RCC 7860 (cell line): ENCODE results near the gene RGS6.
A peak's percentile ranks its signal among the peaks of the same experiment; 100 is the strongest.

Experiments used
- DNase-seq: peaks from one replicate; pipeline ENCODE4 v3.0.0-alpha.2; 2015; ENCODE audit warnings: low spot score
- FAIRE-seq: peaks from 2 replicates; lab custom pipeline; 2012; peaks lifted over from hg19 to GRCh38; lab: Jason Lieb, UNC

The RGS6 gene

DNA sequence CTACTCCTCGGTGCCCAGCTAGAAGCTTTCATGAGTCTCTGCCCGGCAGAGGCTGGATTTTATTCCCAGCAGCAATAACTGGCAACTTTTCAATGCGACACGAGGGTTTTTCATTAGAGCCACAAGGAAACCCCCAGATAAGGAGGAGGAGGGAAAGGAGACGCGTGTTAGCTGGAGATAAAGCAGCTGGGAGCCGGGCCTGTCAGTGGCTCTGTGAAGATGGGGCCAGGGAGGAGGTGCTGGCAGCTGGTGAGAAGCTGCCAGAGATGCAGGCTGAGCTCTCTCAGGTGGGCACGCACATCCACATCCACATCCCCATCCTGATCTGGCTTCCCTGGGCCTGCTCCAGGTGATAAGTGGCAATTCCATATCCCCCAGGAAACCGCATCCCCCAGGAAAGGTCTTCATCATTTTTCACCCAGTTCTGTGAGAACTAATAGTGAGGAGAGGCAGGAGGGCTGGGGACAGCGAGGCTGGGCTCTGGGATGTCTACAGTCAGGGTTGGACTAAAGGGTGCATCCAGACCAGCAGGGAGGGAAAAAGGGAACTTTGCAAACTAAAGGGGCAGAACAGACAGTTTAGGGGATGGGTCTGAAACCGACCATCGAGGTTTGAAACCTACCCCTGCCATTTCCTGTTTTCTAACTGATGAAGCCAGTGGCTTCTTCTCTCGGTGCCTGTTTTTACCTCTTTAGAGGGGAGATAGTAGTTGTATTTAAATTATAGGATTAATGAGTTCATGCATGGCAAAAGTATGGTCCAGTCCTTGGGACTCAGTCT is 548.4 kb downstream of the RGS6 start:
- FAIRE-seq (no peak), DNase-seq (no peak)

DNA sequence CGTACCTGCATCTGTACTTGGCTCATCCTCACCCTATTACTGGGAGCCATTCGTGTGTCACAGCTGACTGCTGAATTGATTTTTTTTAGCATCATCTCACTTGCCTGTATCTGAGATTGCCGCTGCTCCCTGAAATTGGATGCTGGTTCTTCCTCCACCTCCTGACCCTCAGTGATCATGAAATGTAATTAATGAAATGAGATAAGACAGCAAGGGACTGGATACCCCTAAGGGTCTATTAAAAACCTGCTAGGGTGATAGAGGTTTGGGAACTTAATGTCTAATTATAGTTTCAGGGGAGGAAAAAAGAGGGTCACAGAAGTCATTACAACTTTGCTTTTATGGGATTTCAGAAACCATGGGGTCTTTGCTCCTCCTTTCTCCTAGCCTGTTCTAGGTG is 551.1 kb downstream of the RGS6 start:
- FAIRE-seq (no peak), DNase-seq (no peak)

DNA sequence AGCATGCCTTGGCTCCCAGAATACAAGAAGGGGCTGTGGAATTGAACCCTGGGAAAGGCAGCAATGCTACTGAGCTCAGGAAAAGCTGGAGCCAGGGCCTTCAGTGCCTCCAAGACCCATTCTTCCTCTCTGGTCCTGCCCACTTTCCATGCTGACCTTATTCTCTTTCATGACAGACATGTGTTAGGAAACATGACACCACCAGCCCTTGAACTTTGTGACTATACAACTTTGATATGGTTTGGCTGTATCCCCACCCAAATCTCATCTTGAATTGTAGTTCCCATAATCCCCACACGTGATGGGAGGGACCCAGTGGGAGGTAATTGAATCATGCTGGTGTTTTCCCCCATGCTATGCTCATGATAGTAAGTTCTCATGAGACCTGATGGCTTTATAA is 553.5 kb downstream of the RGS6 start:
- DNase-seq, result no peak
- no peak for FAIRE-seq

DNA sequence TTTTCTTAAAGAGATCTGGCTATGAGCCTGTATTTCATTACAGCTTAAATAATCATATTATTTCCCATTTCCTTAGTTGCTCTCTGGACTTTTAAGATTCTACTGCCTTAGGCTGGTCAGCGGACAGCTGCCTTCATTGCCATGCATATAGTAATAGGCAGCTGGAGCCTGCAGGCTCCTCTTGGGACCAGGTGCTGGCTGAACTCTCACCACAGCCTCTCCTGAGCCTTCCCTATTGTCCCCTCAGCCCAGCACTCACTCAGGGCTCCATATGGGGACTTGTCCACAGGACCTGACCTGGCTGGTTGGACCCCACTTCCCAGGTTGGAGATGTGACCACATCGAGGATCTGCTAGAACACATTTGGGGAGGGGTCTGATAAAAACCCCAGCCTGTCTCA is 556.3 kb downstream of the RGS6 start:
- no peak for FAIRE-seq
- no peak for DNase-seq

DNA sequence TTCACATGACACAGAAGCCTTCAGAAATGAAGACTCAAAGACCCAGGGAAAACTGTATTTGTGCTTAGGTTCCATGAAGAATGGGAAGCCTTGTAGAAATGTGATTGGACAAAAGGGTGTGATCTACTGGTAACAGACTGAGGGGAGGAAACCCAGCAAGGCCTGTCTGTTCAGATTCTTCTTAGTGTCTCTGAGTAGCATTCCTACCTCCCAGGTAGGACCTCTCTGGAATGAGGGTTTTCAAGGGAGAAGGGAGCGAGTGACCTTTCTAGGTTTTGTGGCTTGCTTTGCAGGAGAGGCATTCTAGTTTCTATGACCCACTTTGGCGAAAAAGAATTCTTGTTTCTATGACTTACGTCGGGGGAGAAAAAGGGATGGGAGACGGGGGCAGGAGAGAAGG is 560.0 kb downstream of the RGS6 start:
- DNase-seq (no peak), FAIRE-seq (no peak)

DNA sequence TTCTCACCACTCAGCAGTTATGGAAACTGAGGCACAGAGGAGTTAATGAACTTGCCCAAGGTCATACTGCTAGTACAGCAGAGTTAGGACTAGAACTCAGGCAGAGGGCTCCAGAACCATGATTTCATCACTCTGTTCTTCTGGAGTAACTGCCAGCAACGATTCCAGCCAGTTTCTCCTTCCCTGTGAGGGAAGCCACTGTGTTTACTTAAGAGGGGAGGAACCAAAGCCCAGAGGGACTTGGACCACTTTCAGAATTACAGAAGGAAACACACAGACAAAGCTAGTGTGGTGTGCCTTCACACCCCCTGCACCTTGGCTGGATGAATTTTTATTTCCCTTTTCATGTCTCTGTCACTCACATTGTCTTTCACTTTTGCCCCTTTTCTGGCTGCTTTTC is 563.4 kb downstream of the RGS6 start:
- DNase-seq (no peak), FAIRE-seq (no peak)

DNA sequence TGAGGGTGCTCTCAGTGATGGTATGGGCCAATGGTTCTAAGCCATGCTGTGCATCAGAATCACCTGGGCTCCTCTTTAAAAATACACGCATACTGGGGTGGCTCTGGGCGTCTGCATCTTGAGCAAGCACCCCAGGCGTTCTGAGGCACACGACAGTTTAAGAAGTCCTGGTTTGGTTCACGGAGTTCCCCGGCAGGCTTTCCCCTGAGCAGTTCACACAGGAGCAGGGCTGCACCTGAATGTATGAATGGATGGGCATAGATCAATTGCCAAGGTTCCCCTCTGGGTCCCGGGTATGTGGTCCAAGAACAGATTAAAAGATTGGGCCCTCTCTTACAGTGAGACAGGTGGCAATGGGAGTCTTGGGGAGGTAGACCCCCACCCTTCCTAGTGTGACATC is 566.4 kb downstream of the RGS6 start:
- DNase-seq, result no peak
- FAIRE-seq, result no peak

DNA sequence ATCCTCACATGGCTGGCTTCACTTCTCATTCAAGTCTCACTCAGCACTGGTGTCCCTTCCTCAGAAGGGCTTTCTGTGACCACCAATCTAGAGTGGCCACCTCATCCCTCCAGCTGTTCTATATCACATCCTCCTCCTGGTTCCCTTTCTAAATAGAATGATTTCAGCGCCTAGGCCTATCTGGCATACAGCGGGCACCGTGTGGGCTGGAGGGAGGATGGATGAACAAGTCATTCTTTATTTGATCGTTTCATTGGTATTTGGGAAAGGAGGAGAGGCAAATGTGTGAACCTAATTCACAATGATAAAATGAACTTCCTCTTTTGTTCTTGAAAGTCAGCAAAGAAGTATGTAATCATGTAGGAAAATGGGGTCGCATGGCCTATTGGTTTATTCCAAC is 567.5 kb downstream of the RGS6 start:
- FAIRE-seq, result no peak
- no peak for DNase-seq

DNA sequence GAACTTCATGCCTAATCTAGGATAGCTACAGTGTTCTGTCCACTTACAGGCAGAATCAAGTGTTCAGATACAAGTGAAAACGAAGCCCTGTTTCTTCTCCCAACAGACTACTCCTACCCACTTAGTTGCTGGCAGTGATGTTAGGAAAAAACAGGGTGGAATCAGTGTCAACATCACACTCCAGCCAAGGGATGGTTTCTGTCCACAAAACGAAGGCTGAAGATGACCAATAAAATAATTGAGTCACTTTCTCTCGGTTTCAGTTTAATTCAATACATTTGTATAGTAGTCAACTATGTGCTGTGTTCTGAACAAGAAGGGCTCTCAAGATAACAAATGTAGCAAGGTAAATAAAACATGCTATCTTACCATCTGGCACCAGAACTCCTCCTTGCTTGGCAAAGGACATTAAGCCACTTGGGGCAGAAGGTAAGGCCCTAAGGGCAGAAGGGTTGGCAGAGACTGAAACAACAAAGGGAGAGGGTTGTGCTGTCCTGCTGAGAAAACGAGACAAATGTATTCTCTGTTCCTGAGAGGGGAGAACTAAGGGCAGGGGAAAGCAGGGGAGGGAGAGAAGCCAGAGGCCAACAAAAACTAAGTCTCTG is 568.1 kb downstream of the RGS6 start:
- no peak for DNase-seq
- FAIRE-seq, result no peak

DNA sequence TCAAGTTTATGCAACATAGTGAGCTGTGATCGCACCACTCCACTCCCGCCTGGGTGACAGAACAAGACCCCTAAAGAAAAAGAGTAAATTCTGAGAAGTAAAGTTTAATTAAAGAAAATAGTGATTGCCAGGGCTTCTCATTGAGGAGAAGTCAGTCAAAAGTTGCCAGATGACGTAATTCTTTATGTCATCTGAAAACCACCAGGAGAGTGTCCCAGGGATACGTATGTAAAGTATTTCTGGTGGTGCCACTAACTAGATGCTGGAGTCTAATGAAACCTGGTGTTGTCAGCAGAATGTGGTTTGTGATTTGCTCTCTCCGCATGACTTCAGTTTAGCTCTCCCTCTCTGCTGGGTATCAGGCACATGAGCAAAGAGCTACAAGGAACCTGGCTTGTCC is 569.2 kb downstream of the RGS6 start:
- DNase-seq, result no peak
- no peak for FAIRE-seq

DNA sequence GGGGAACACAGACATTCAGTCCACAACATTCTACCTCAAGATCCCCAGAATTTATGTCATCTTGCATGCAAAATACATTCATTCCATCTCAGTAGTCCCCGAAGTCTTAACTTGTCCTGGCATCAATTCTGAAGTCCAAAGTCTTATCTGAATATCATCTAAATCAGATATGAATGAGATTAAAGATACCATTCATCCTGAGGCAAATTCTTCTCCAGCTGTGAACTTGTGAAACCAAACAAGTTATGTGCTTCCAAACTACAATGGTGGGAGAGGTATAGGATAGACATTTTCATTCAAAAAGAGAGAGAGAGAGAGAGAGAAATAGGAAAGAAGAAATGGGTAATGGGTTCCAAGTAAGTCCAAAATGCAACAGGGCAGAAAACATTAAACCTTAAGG is 571.0 kb downstream of the RGS6 start:
- no peak for FAIRE-seq

DNA sequence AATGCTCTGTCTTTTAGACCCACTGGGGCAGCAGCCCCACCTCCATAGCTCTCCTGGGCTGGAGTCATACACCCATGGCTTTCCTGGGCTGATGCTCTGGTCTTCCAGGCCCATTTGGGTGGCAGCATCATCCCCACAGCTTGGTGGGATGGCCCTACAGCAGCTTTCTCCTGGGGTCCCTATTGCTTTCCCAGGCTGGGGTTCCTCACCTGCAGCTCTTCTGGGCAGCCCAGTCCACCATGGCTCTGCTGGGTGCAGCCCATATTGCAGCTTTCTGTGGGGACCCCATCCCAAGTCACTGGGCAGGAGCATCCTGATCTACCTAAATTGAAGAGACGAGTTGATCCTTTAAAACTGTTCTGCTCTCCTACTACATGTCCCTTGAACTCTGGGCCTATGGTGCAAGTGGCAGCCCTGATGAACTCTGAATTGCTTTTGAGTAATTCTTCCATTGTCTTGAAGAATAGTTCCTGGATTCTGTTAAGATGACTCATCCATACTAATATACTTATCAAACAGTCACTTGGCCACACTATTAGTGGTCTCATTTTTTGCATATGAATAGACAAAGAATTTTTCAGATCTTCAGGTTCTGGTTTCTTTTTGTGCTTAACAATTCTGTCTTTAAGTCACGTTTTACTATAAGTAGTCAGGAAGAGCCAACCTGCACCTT is 571.6 kb downstream of the RGS6 start:
- DNase-seq (peak; percentile 6), FAIRE-seq (no peak)

More for the DNA sequence above, 571.0 kb downstream of the RGS6 start:
- DNase-seq, result no peak

DNA sequence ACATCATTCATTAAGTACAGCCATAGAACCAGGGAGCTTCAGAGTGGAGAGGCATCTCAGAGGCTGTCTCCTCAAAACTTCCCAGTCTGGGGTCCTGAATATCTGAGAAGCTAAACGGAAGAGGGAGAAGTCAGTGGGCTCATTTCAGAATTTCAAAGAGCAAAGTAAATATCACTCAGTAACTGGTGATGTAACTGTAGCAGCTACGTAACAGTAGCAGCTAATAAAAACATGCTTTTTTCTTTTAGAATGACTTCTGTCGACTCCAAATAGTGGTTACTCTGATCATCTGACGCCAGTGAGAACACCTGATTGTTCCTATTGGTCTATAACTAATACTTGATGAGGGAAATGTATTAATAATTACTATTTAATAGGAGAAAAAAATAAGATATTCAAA is 578.3 kb downstream of the RGS6 start:
- DNase-seq (no peak), FAIRE-seq (no peak)

DNA sequence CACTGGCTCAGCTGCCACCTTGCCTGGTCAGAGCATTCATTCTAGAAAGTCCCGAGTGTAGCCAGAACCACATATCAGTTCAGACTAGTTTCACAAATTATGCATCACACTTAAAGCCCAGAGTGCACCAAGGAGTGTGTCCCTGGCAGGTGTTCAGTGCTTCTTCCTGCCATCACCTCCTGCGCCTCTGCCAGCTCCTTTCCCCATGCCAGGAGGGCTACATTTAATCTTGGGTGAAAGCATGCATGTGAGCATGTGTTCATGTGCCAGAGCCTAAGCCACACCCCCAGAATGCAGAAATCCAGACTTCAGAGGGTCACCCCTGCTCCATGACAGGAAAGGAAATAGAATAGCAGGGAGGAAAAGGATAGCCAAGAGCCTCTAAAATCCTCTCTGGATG is 580.1 kb downstream of the RGS6 start:
- no peak for DNase-seq
- FAIRE-seq, result no peak

DNA sequence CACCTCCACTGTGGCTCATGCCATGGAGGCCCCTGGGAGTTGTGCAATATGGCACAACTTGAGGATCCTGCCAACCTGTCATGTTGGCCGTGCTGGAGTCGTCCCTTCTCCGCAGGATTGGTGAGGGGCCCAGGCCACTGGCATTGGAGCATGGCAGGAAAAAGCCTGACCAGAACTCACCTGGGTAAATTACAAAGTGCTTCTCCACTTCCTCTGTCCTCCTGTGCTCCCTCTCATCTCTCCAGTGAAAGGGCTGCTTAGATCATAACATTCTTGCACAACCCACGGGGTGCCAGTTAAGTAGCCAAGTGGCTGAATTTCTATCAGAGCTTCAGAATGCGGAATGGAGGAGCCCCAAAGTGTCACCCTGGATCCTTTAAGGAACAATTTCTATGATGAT is 580.7 kb downstream of the RGS6 start:
- DNase-seq, result no peak
- no peak for FAIRE-seq

DNA sequence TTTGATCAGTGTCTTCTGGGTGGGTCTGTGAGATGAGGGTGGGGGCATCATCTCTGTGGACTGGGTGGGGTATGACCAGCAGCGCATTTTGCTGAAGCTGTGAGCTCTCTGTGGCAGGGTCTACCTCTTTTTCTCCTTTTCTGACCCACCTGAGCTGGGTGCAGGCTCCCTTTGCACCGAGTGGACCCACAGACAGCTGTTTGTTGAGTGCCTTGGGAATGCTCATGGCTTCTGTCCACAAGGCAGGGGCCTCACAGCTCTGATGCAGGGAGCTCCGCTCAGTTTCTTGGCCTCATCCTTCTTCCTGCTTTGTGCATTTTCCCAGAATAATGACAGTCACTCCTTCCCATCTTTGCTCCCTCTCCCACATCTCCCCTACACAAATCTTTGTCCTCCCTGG is 581.1 kb downstream of the RGS6 start:
- no peak for FAIRE-seq

DNA sequence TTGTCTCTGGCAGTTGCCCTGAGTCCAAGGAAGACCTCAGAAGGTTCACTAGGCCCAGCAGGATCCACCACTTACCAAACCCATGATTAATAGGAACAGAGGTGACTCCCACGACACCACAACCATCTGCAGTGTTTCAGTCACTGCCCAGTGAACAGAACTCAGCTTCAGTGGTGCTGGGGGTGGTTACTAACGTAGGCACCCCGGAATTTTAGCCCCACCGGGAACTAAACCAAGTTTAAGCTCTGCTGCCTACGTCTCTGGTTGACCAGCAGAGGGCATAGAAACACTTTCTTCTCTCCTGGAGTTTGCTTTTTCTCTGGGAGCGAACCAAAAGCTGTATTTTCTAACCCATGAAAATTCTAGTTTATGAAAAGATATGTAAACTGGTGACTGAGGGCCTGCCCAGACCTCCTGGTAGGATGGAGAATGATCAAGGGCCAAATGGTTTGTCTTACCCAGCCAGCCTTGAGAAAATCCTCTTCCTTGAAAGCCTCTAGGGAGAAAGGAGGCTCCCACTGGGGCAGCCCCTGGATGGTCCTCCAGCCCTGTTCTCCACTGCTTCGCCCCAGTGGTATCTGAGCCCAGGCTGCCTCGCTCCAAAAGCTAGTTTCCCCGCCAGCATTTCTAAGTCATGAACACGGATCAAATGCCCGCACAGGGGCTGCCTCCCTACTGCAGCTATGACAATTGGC is 581.9 kb downstream of the RGS6 start:
- DNase-seq (peak; percentile 44), FAIRE-seq (no peak)

More for the DNA sequence above, 581.1 kb downstream of the RGS6 start:
- no peak for DNase-seq

DNA sequence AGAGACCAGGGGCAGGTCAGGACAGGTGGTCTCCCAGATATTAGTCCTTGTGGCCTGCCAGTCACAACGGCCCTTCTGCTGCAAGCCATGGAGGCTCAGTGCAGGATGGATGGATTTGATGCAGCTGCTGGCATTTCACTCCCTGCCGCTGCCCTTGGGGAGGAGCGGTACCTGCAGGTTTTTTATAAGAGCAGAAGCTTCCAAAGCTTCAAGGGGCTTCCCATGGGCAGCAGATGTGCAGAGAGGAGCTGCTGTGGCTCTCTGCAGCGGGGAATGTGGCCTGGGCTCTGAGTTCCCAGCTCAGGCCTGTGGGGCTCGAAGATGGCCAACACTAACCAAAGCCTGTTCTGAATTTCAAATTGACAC is 582.4 kb downstream of the RGS6 start:
- FAIRE-seq, result no peak
- no peak for DNase-seq

DNA sequence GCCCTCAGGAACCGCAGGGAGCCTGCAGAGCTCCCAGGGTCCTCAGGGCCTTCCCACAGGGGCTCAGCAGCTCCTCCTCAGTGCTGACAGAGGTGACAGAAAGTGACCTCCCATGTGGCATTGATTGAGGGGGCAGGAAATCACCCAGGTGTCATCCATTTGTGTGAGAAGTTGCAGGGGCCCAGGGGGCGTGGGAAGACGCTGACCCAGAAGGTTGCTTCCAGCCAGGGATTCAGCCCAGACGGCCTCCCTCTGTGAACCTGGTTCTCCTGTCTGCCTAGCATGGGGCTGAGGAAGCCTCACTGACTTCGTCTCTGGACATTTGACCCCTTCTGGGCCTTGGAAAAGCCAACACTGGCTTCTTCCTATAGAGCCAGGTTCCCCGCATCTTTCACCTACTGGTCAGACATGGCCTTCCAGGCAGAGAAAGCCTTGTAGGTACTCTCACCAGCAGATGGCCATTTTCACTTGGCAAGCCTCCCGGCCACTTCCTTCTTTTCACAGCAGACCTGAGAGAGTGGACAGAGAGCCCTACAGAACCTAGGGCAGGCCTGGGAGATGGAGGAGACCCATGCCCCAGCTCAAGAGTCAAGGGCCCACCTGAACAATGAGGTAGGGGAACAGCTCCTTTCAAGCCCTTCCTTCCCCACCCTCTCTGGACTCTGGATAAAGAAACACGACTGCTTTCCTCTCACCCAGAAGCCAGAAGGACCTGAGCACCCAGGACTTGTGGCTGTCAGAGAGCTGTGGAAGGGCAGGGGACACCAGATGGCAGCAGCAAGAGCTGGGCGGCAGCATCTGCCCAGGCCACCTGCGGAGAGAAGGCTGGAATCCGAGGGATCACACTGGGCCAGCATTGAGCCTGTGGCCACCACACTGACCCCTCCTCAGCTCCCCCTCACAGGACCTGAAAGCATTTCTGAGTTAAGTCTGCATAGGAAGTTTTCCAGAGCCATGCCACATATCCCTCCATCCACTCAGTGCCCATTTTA is 583.8 kb downstream of the RGS6 start:
- DNase-seq, result no peak
- no peak for FAIRE-seq

DNA sequence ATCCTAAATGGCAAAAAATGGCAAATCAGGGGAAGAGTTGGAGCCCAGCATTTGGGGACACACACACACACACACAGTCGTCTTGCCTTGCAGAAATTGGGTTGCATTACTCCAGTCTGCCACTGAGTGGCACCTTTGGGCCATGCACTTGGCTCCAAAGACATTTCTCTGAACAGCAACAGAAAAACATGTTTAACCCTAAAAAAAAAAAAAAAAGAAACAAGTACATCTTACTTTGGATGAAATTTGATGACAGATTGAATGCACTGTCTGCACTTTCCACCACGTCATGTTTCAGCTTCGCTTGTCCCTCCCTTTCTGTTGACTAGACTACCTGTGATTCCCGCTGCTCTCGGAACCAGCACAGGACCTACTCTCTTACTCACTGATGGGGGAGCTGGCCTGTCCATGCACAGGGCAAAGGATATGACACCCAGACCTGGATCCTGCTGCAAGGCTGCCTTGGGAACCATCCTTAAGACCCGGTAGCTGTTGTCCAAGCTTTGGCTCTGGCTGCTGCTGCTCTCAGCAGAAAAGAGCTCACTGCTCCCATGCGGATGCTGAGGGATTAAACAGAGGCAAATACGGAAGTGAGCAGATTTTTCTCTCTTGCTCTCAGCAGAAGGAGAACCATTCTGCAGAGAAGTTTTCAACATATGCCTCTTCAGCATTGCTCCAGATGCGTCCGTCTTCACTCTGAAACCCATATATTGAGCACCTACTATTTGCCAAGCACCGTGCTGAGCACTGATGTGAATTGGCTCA is 584.9 kb downstream of the RGS6 start:
- peak; percentile 15 for DNase-seq
- FAIRE-seq, result no peak
